IPS-NIHi11 (cell line): ENCODE data around the gene PHLDA3.
A peak's percentile ranks its signal among the peaks of the same experiment; 100 is the strongest.
"Not testable (repeated sequence)": the region's sequence is repeated elsewhere in the genome, so short reads cannot be mapped to it uniquely, and the experiment has no call there.

ENCODE experiments used
- DNase-seq: peaks from one replicate; pipeline ENCODE4 v3.0.0; 2012; ENCODE audit warnings: mixed read lengths, low spot score

PHLDA3 gene

DNA sequence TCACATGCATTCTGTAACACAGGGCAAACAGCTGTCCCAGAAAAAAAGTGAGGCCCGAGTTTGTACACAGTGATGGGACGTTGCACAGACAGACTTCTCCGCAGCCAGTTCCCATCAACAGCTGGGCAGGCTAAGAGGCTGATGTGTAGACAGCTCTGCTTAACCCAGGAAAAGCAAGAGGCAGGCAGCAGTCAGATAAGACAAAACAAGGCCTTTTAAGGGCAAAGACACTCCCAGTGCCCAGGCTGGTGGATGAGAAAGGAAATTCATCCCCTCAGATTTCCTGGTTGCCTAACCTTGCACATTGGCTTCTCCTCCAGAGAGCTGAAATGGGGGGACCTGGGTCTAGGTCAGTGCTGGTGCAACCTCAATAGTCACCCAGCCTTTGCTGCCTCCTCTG lies 17.2 kb upstream of the PHLDA3 start:
- no peak for DNase-seq

DNA sequence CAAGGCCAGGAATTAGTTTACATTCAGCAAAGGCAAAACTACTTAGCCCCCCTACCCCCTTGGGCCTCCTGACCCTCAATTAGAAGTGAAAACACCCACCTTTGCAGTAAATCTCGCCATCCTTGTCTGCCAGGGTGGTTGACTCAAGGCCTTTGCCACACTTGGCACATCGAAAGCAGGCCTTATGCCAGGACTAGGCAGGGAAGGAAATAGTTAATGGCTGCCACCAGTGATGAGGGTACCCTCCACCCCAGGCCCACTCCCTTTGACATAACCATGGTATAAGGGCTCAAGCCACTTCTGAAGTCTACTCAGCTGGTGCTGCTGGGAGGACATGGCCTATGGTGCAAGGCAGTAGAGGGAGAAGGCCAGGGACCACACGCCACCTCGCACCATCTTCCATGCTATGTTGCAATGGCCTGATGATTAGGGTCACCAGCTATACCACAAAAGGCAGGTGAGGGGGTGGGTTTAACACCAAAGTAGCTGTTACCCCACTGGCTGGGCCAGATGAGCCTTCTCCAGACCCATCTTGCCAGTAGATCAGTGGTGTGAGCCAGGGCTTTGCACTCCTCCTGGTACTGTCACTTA lies 16.3 kb upstream of the PHLDA3 start:
- DNase-seq = no peak

DNA sequence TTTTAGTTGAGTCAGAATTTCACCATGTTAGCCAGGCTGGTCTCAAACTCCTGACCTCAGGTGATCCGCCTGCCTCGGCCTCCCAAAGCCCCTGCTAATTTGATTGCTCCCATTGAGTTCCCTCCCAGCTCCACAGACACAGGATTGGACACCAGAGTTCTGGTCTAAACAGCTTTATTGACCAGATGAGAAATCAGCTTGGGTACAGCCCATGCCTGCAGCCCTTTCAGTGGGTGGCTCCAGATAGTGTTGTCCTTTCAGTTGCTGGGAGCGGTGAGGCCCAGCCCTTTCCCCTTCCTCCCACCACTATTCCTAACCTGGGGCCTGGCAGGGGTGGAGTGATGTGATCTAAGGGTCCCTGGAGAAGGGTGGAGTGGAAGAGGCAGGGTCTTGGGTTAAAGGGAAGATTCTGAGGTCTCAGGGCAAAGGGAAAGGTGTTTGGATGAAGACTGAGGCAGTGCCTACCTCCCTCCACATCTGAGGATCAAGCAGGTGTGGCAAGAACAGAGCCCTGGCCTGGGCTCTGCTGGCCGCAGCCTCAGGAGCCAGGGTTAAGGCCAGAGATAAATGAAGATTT lies 14.5 kb upstream of the PHLDA3 start:
- DNase-seq = no peak

DNA sequence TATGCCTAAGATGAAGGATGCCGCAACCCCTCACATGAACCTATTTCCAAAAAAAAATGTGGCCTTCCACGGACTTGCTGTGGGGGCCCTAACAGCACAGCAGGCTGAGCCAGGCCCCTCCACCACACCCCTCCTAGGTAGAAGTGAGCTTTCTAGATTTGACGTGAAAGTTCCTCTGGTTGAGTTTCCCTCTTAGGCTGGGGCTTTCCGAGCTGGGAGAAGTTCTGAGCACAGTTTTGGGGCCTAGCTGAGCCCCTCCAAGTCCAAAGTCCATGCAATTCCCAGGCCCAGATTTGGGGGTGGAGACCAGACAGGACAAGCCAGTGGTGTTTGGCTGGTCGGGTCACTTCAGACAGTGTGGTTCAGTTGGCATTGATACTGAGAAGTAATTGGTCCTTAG lies 13.8 kb upstream of the PHLDA3 start:
- no peak for DNase-seq

DNA sequence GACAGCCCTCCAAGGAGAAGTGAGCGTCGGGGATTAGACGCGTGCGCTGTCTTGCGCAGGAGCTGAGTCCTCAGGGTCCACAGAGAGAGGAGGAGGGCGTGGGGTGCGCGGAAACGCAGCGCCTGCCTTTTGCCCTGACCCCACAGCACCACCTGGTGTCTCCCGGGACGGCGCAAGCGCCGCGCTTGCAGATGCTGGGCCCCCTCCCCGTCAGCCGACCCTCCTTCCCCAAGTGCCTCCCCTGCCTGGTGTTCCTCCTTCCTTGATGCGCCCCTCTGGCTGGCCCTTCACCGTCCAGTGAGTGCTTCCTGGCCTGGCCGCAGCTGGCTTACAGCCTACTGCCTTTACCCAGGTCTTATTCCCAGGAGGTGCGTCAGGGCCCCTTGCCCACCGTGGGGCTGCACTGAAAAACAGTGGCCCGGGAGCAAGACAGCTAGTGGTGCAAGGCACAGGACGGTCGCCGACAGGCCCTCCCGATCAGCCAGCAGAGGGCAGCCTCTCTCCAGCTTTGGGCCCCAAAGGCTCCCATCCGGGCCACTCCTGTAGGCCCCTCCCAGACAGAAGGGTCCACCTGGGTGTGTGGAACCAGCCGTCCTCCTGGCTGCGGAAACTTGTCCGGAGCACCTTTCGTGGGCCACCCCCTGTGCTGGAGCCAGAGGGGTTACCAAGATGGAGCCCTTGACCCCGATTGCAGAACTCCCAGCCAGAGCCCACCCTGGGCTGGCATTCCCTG lies 12.9 kb upstream of the PHLDA3 start:
- peak; percentile 91 for DNase-seq

DNA sequence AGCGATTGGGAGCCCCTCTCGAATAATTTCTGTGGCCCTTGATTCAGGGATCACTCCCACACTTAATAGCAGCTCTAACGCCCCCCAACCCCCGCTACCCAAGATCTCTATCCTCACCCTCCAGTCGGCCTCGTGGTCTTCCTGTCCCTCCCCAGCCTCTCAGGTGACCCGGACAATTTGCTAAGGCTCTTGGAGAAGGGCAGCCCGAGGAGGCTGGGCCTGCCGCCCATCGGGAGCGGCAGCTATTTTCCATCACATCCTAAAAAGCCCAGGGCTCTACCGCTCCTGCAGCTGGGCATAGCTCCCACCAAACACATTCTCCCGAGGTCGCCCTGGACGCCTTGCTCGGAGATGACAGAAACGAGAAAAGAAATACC lies 12.0 kb upstream of the PHLDA3 start:
- DNase-seq = no peak

DNA sequence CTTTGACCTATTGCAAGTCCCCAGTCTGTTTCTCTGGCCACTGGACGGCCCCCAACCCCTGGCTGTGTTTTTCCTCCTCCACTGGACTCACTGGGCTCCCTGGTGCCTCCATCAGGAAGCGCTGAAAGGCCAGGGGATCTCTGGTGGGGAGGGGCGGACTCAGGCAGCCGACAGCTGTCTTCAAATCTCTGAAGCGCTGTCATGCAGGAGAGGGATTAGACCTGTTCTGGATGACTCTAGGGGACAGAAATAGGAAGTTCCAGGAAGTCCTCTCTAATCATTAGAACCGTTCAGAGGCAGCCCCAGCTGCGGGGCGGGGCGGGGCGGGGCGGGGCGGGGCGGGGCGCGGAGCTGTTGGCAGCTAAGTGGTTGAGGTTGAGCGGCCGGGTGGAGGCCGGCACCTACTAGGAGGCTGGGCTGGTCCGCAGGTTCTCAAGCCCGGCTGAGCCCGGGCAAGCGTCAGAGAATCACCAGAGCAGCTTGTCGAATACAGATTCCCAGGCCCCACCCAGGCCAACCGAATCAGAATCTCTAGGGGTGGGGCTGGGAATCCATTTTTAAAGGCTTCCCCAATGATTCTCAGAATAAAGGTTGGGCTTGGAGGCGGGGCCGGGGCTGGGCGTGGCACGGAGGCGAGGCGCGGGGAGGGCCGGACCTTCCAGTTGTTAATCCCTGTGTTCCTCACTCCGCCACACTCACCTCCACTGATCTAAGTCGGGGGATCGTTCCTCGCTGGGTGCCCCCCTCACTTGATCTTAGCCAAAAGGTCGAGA lies 11.4 kb upstream of the PHLDA3 start:
- peak; percentile 91 for DNase-seq

DNA sequence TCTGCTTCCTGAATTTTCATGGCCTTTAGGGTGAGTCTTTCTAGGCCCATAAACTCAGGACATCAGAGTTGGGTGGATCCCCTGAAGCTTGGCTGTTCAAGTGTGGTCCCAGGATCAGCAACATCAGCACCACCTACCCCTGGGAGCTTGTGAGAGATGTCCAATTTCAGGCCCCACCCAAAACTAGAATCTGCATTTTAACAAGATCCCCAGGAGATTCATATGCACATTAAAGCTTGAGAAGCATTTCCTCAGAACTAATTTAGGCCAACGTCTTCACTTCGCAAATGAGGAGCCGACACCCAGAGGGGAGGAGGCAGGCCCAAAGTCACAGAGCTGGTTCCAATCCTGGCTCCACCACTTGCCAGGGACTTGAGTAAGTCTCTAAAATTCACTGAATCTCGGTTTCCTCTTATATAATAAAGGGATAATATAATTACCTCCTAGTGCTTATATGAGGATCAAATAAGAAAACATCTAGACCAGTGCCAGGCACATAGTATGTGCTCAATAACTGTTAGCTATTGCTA lies 10.3 kb upstream of the PHLDA3 start:
- no peak for DNase-seq

DNA sequence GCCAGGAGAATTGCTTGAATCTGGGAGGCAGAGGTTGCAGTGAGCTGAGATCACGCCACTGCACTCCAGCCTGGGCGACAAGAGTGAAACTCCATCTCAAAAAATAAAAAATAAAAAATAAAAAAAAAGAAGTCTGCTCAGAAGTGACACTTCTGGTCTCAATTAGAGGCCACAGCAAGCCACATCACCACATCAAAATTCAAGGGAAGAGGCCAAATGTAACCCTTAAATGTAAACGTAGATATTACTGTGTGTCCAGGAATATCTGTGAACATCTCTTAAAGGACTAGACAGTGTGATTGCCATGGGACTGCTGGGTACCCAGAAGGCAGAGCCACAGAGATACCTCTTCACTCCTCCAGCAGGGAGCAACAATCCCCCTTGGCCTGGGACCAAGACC lies 9.7 kb upstream of the PHLDA3 start:
- DNase-seq = not testable (repeated sequence)

DNA sequence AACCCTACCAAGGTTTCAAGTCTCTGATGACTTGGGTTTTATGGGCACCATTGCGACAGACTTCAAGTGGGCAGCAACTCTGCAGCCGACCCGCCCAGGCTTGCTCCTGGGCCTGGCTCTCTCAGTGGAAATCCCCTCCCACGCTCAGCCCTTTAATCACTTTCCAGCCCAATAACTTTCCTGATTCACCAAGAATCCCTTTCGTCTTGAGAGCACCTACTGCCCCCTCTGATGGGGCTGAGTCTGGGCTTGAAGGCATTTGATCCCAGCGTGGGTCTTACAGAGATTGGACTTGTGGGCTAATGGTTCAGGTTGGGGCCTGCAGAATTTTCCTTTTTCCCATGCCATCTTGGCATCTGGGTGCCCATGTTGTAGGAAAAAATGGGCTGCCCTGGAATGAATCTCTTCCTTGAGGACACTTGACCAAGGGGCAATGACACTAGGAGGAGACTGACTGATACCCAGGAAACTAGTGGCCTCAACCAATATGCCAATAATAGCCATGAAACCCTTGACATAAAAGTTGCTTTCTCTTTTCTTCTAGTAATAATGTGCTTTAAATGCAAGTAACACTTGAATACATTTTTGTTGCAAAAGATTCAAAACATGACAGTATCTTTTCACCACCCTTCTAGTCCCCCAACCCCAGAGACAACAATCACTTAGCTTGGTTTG lies 7.8 kb upstream of the PHLDA3 start:
- DNase-seq = no peak

DNA sequence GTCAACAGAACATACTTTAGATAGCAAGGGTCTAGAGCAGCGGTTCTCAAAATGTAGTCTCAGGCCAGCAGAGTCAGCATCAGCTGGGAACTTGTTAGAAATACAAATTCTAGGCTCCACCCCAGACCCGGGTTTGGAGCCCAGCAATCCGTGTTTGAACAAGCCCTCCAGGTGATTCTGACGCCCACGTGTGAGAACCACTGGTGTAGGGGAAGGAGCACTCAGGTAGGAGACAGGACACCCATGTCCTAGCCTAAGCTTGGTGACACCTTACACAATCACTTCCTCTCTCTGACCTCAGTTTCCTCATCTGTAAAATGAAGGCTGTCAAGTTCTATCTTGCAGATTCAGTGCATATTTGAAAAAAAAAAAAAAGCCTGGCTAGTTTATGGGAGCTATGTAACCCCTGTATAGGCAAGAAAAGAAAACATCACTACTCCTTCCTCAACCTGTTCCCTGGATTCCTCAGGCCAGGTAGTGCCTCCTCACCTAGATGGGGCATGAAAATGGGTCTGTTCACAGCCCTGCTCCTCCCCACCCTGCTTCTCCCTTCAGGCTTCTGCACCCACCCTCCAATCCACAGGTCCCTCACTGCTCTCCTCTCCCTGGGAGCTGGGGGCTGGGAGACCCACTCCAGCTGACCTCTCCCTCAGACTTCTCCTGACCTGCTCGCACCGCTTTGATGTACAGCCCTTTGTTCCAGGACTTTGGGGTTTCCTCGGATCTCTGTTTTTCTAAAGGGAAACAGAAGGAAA lies 7.1 kb upstream of the PHLDA3 start:
- DNase-seq = no peak

DNA sequence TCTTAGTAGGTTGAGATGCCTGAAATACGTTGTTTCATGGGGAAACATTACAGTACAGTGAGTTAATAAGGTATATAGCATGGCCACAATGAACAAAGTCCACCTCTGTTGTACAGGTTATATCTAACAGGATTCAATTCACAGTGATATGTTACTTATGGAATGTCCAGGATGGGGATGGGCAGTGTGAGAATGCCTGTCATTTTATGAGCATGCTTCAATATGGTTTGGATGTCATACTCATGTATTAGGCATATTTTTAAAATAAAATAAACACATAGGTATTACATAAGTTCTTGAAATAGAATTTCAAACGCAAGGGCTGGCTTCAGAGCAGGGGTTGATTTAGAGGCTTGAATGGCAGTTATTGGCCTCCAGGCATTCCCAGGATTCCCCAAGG lies 6.1 kb upstream of the PHLDA3 start:
- no peak for DNase-seq

DNA sequence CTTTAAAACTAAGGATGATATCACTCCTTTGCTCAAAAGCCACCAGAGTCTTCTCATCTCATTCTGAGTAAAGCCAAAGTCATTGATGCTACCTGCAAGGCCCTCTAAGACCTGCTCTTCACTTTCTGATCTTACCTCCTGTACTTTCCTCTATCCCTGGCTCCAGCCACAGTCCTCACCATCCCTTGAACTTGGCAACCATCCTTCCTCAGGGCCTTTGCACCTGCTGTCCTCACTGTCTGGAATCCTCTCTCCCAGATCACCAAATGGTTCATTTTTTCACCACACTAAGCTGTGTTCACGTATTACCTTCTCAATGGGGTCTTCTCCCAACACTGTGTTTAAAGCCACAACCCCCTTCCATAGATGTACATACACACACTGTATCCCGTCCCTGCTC lies 4.3 kb upstream of the PHLDA3 start:
- no peak for DNase-seq

DNA sequence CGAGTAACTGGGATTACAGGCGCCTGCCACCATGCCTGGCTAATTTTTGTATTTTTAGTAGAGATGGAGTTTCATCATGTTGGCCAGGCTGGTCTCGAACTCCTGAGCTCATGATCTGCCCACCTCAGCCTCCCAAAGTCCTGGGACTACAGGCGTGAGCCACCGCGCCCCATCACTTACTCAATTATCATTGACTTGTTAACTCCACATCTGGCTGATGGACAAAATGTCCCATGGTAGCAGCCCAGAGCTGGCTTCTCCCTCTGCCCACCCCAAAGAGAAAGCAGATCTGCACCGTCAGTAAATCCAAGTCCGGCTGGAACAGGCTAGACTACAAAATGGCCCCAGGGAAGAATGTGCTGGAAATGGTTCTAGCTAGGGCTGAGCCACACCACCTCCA lies 3.3 kb upstream of the PHLDA3 start:
- not testable (repeated sequence) for DNase-seq

DNA sequence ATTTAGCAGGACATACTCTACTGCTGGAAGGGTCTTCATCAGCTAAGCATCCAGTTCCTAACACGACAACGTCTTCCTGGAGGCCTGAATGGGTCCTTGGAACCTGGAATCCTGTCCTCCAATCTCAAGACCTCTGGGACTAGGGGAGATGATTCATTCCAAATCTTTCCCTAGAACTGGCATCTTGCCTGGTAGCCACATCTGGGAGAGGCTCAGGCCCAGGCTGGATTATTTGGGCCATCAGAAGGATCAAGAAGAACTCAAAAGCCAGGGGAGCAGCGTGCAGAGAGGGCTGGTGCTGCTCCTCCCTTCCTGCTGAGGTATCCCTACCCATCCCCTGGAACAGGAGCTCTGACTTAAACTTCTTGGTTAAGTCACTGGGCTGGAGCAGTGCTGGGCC lies 2.8 kb upstream of the PHLDA3 start:
- no peak for DNase-seq

DNA sequence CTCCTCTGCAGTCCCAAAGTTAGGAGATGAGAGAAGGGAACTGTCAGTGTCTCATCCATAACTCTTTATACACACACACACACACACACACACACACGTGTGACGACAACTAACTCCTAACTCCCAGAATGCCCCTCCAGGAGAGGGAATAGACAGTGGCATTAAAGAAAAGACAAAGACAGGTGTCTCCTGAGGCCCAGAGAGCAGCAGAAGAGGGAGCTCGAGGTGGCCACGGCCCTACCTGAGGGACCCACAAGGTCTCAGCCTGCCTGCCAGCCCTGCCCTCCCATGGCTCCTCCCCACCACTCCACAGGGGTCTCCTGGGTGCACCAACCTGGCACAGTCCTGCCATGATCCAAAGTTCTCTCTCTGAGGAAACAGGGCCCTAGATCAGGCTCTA lies 1.6 kb upstream of the PHLDA3 start:
- DNase-seq = no peak

DNA sequence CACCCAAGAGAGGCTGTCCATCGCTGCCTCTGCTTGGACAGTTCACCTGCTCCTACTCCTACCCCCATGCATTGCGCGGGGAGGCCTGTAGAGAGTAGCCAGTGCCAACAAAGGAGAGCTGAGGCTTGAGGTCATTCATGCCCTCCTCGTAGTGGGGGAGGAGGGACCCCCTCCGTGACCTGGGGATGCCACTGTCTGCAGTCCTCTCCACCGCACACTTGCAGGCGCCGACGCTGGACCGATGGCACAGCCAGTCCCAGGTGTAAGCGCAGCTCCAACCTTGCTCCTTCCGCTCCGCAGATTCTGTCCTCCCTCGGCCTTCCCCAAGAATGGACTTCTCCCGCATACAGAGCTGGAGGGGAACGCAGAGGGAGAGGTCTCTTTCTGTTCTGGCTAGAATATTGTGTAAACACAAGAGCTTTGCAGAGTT lies 672 bp upstream of the PHLDA3 start:
- no peak for DNase-seq

DNA sequence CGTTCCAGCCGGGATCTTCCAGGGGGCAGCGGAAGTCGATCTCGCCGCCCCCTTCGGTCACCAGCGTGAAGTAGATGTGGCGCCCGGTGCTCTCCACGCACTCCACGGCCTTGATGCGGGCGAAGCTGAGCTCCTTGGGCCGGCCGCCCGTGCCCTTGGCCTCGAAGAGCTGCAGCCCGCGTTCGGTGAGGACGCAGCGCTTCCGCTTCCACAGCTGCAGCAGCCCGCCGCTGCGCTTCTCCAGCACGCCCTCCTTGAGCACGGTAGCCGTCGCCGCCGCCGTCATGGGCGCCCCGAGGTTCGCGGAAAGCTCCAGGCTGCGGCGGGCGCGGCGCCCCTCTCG lies 516 bp downstream of the PHLDA3 start:
- DNase-seq = peak; percentile 55

DNA sequence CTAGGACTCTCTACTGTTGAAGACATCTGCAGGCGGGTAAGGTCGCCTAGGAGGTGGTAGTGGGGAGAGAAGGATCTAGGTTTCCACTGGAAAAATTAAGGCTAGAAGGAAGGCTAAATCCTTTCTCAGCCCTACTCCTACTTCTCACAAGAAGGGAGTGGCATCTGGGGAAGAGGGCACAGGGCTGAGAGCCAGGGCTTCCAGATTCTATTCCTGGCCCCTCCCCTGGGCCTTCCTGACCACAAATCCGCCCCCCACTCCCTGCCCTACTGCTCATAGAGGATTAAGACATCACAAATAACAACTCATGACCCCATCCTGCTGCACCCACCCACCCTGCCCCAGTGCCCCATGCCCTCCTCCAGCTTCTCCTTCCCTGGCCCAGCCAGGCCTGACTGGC lies 2.5 kb downstream of the PHLDA3 start:
- DNase-seq = no peak

DNA sequence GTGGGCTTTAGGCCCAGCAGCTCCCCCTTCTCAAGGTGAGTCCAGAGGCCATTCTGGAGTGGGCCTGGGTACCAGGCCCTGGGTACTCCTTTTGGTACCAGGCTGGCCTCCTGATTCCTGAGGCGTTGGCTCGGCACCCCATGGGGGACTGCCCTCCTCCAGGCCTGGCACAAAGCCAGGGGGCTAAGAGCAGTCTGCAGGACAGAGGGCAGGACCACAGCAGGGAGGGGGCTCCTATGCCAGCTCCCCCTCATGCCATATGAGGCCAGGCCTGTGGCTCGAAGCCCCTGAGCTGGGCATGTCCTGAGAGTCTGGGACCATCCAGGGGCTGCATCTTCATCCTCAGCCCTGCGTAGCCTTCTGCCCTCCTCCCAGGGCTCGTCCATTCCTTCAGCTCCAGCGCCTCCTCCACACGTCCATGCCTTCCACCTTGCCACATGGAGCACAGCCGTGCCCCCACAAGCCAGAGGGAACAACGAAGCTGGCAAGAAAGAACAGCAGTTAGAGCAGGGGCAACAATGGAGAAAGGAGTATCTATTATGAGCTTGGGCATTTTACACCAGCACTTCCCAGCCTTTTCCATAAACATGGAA lies 3.2 kb downstream of the PHLDA3 start:
- DNase-seq = no peak

DNA sequence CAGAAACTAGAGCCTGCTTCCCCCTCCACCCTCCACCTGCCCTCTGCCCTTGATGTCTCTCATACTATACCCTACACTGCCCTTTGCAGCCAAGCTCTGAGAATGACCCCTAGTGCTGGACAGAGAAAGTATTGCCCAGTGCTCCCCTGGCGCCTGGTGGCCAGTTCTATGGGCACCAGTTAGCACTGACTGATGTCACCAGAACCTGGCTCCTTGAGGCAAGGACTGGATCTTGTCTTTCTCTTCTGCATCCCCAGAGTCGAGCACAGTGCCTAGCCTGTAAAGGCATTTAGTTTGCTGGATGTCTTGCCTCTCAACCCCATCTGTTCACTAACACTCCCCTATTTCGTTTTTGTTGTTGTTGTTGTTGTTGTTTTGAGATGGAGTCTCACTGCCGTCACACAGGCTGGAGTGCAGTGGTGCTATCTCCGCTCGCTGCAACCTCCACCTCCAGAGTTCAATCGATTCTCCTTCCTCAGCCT lies 5.9 kb downstream of the PHLDA3 start:
- no peak for DNase-seq
